Measurements from ENCODE around the gene OR2A5. TPM values are rescaled to one million over a fixed set of nuclear protein-coding genes. Genes with fewer than 3 reads are reported as not detected.

The OR2A5 gene, protein sequence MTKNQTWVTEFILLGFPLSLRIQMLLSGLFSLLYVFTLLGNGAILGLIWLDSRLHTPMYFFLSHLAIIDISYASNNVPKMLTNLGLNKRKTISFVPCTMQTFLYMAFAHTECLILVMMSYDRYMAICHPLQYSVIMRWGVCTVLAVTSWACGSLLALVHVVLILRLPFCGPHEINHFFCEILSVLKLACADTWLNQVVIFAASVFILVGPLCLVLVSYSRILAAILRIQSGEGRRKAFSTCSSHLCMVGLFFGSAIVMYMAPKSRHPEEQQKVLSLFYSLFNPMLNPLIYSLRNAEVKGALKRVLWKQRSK
- total RNA-seq (2021; fragmentation: NEBNext Ultra II Directional; extraction: Animal tissue kit (Norgen Biotek cat#: 25700)) (not detected in 2 replicates), polyA plus RNA-seq (2011; rRNA removed) (not detected in 2 replicates), polyA minus RNA-seq (2011; rRNA and poly(A)+ RNA removed) (not detected in 2 replicates)
- not detected for polyA plus RNA-seq (2011; cell fraction: cytosol; rRNA removed)
- not detected for polyA plus RNA-seq (2011; cell fraction: nucleus; rRNA removed)
- not detected in 4 replicates for polyA plus RNA-seq (2012, experiment 1 of 2)
- not detected for polyA plus RNA-seq (2012, experiment 2 of 2)
- polyA plus RNA-seq (2013, experiment 1 of 2), result not detected
- polyA plus RNA-seq (2013, experiment 2 of 2), result not detected
- polyA minus RNA-seq (2011; cell fraction: cytosol; rRNA and poly(A)+ RNA removed), result not detected
- not detected for polyA minus RNA-seq (2011; cell fraction: nucleus; rRNA and poly(A)+ RNA removed)
- long read RNA-seq, experiment 1, result 0 reads
- long read RNA-seq, experiment 2, result 0 reads

DNA sequence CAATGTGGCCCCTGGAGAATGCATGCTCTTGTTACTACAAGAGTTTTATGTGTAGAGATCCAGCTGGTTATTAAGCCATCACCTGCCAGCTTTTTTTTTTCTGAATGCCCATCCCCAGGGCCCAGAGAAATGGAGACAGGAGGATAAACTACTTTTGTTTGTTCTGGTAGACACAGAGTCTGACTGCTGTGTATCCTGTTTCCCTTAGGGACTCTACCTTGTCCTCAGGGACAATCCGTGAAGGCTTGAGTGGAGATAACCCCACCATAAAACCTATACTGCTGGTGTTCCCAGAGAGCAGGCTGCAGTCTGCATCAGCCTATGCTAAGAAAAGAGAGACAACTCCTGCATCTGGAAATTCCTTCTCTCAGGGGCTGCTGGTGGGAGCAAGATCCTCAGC is at the start of gene OR2A5:
Gene OR2A5 (plus strand): TSS at position 301 of the 400 bp plus-strand sequence. CDS start 1,454 bp downstream, outside the sequence.
- DNase-seq (ENCODE audit: low read depth in 1 of 2, low spot score in 2 of 2) (no peak), FAIRE-seq (no peak)
- CTCF ChIA-PET (ENCODE audit: partially characterized antibody), result interaction anchor here (1.1 to 1.2 kb wide), 2 partner anchors 11 to 15 kb away, joined by 3 to 4 read pairs; no protein-coding TSS in a partner anchor
- Histone ChIP-seq H3K23me2 (ENCODE audit: low read depth, low read length) (no peaks in the 10 kb centered on the region; the same call in 1 of the 2 replicates), H3K18ac (ENCODE audit: extremely low read depth, low read length) (no peak within 1 kb of the TSS), H3K79me1 (ENCODE audit: low read depth, low read length) (no peaks in the 10 kb centered on the region), H3K4me1 (replicated peaks in 1 of 4; ENCODE audit: control insufficient read depth in 3 of 4, insufficient read depth in 4 of 4, low read length in 3 of 4) (no peaks in the 10 kb centered on the region), H3K27ac (ENCODE audit: low read depth, low read length) (no peak within 1 kb of the TSS), H3K27me3 (replicated peaks in 1 of 4; ENCODE audit: control insufficient read depth in 3 of 4, extremely low read depth in 1 of 4, insufficient read depth in 3 of 4, low read length in 3 of 4) (no peaks in the 10 kb centered on the region), H2BK120ac (replicated peaks; ENCODE audit: low read depth, low read length) (no peak within 1 kb of the TSS), H3K14ac (ENCODE audit: insufficient read length) (no peak within 1 kb of the TSS), H4K8ac (ENCODE audit: extremely low read depth, insufficient read depth, low read length) (no peak within 1 kb of the TSS), H3K9ac (replicated peaks in 1 of 4; ENCODE audit: extremely low read depth in 1 of 4, low read depth in 3 of 4, low read length in 3 of 4) (no peak within 1 kb of the TSS), H3K4me2 (ENCODE audit: insufficient read depth in 1 of 2, low read depth in 2 of 2, low read length in 2 of 2) (no peak within 1 kb of the TSS), H4K91ac (replicated peaks; ENCODE audit: insufficient read length, low read length) (no peak within 1 kb of the TSS), H4K5ac (ENCODE audit: insufficient read length, low read depth, low read length) (no peak within 1 kb of the TSS), H2BK5ac (ENCODE audit: low read depth, low read length) (no peak within 1 kb of the TSS), H2BK15ac (ENCODE audit: low read length) (no peak within 1 kb of the TSS), H3K79me2 (ENCODE audit: control insufficient read depth in 1 of 2, insufficient read depth in 2 of 2, low read length in 2 of 2) (no peaks in the 10 kb centered on the region), H3K4me3 (ENCODE audit: extremely low read depth in 1 of 4, insufficient read depth in 2 of 4, low read depth in 3 of 4, low read length in 4 of 4) (no peak within 1 kb of the TSS), H2BK12ac (ENCODE audit: low read depth, low read length) (no peak within 1 kb of the TSS), H3K36me3 (ENCODE audit: control insufficient read depth in 2 of 4, insufficient read depth in 4 of 4, low read length in 3 of 4) (no peaks in the 10 kb centered on the region), H3K56ac (replicated peaks; ENCODE audit: insufficient read length, low read depth, low read length) (no peak within 1 kb of the TSS), H2AFZ (ENCODE audit: low read length) (no peak within 1 kb of the TSS), H3K23ac (ENCODE audit: insufficient read length) (no peak within 1 kb of the TSS), H3K4ac (replicated peaks; ENCODE audit: insufficient read length, low read depth, low read length) (no peak within 1 kb of the TSS), H4K20me1 (replicated peaks in 1 of 2; ENCODE audit: control insufficient read depth in 1 of 2, insufficient read depth in 2 of 2, low read length in 2 of 2) (no peaks in the 10 kb centered on the region), H2AK5ac (ENCODE audit: low read depth, low read length) (no peak within 1 kb of the TSS), H2BK20ac (ENCODE audit: low read length) (no peak within 1 kb of the TSS), H3K9me3 (ENCODE audit: insufficient read depth in 2 of 2, low read depth in 1 of 2, low read length in 1 of 2) (no peaks in the 10 kb centered on the region)
- WGBS, 2 experiments (ENCODE audit: extremely low coverage in 1 of 2, insufficient coverage in 1 of 2, insufficient read length in 1 of 2, insufficient replicate concordance in 2 of 2, low coverage in 1 of 2, low lambda C conversion rate in 2 of 2, missing lambda C conversion rate in 1 of 2), result 73% methylated on average over 1 of the region's 1 CpG; no CpG with 5 or more reads in 1 of the 2 experiments
- POLR2A ChIA-PET (ENCODE audit: partially characterized antibody), result no interaction called here
- no peak for TF ChIP-seq SRF (IDR thresholded peaks at IDR 0.05; ENCODE audit: low read depth, low read length)
- TF ChIP-seq EZH2 (IDR thresholded peaks at IDR 0.05; ENCODE audit: low read depth, low read length, severe bottlenecking), result no peak
- TF ChIP-seq CBX5 (IDR thresholded peaks at IDR 0.05; ENCODE audit: low read depth, low read length), result no peak
- TF ChIP-seq KDM1A (IDR thresholded peaks at IDR 0.05; ENCODE audit: borderline replicate concordance, low read length), result no peak
- TF ChIP-seq SIX5 (IDR thresholded peaks at IDR 0.05; ENCODE audit: low read depth, low read length), result no peak
- TF ChIP-seq TBP (IDR thresholded peaks at IDR 0.05; ENCODE audit: low read depth, low read length), result no peak
- no peak for TF ChIP-seq TEAD4 (IDR thresholded peaks at IDR 0.05; ENCODE audit: low read depth, low read length)
- no peak for TF ChIP-seq SIRT6 (IDR thresholded peaks at IDR 0.05; ENCODE audit: low read length)
- TF ChIP-seq POLR2AphosphoS5 (IDR thresholded peaks at IDR 0.05; ENCODE audit: low read depth, low read length), result no peak
- no peak for TF ChIP-seq KDM5A (IDR thresholded peaks at IDR 0.05; ENCODE audit: low read length)
- TF ChIP-seq GABPA (IDR thresholded peaks at IDR 0.05; ENCODE audit: borderline replicate concordance, insufficient read depth, low read length), result no peak
- TF ChIP-seq SAP30 (IDR thresholded peaks at IDR 0.05; ENCODE audit: insufficient read depth, insufficient replicate concordance, low read length), result no peak

All from H1 (cell line).